ENCODE data around the gene SPTB. TPM values are rescaled to one million over a fixed set of nuclear protein-coding genes. Genes with fewer than 3 reads are reported as not detected.
A peak's percentile ranks its signal among the peaks of the same experiment; 100 is the strongest.

Gene SPTB
- 0.02 to 0.09 TPM in 2 of 3 replicates, not detected in the other for polyA plus RNA-seq
- not detected for polyA plus RNA-seq (2011; ENCODE audit: low read depth)
- under 0.01 TPM in 1 of 2 replicates, not detected in the other for polyA plus RNA-seq (2011; cell fraction: cytosol; rRNA removed)
- 0.05 and 0.06 TPM in 2 replicates for polyA plus RNA-seq (2011; cell fraction: nucleus; rRNA removed)
- polyA plus RNA-seq (2012; ENCODE audit: low replicate concordance): 0.30 and 0.69 TPM in 2 replicates
- polyA minus RNA-seq: 0.13 to 0.95 TPM in 2 of 3 replicates, not detected in the other
- not detected for polyA minus RNA-seq (2011; cell fraction: cytosol; rRNA and poly(A)+ RNA removed)
- polyA minus RNA-seq (2011; cell fraction: nucleus; rRNA and poly(A)+ RNA removed): 0.11 and 0.16 TPM in 2 replicates

GRCh38 chr14:64879635-64880220 lies at the start of gene SPTB:
Gene SPTB (minus strand): TSS chr14:64879907. CDS start chr14:64823094, 56,813 bp downstream.
- Histone ChIP-seq H3K9me1 (ENCODE audit: control insufficient read depth, extremely low read depth, insufficient read depth, low read length) (no peaks in the 10 kb centered on the region), H3K79me2 (ENCODE audit: control insufficient read depth, insufficient read depth, low read length) (no peaks in the 10 kb centered on the region), H2AFZ (ENCODE audit: control insufficient read depth, low read length) (no peak within 1 kb of the TSS), H3K9me3 (ENCODE audit: control insufficient read depth, low read depth, low read length) (no peaks in the 10 kb centered on the region), H3K36me3 (ENCODE audit: control insufficient read depth in 2 of 2, extremely low read depth in 1 of 2, insufficient read depth in 2 of 2, low read length in 2 of 2) (no peaks in the 10 kb centered on the region), H3K27me3 (ENCODE audit: control insufficient read depth, extremely low read depth, insufficient read depth, low read length) (peaks cover 61% of the 10 kb centered on the region), H3K27ac (ENCODE audit: control insufficient read depth, insufficient read depth, low read length) (no peak within 1 kb of the TSS), H3K9ac (ENCODE audit: control insufficient read depth, extremely low read depth, insufficient read depth, low read length) (no peak within 1 kb of the TSS), H3K4me3 (ENCODE audit: control insufficient read depth in 2 of 3, extremely low read depth in 1 of 3, insufficient read depth in 2 of 3, low read depth in 1 of 3, low read length in 3 of 3) (peak within 1 kb of the TSS; percentile 4 to 61 (median 43)), H4K20me1 (ENCODE audit: control insufficient read depth, extremely low read depth, insufficient read depth, low read length) (no peaks in the 10 kb centered on the region), H3K4me1 (ENCODE audit: control insufficient read depth, extremely low read depth, insufficient read depth, low read length) (peaks cover 4% of the 10 kb centered on the region), H3K4me2 (ENCODE audit: control insufficient read depth, extremely low read depth, insufficient read depth, low read depth, low read length) (peak within 1 kb of the TSS; percentile 77)
- TF ChIP-seq EZH2 (IDR thresholded peaks at IDR 0.05; ENCODE audit: low read length) (no peak), CTCF (optimal IDR thresholded peaks at IDR 0.05 in 1 of 3, IDR thresholded peaks at IDR 0.05 in 1 of 3, conservative IDR thresholded peaks at IDR 0.05 in 1 of 3; ENCODE audit: extremely low read depth in 1 of 3, insufficient read depth in 2 of 3, low read length in 3 of 3) (no peak)
- dilution Hi-C loops (cut with MboI; ENCODE audit: extremely low pct_ligation_motif_present, low sequenced_read_pairs): no loop called here
- FAIRE-seq (no peak), DNase-seq (ENCODE audit: low read depth, low spot score) (no peak)

- H3K9ac ChIP-seq (ENCODE audit: control insufficient read depth, extremely low read depth, insufficient read depth, low read length): no peak overlapping the region
- FAIRE-seq: no peak
- no peak overlapping the region for H2AFZ ChIP-seq (ENCODE audit: control insufficient read depth, low read length)
- no peak overlapping the region for H3K4me3 ChIP-seq (ENCODE audit: control insufficient read depth in 2 of 3, extremely low read depth in 1 of 3, insufficient read depth in 2 of 3, low read depth in 1 of 3, low read length in 3 of 3)
- H3K4me1 ChIP-seq (ENCODE audit: control insufficient read depth, extremely low read depth, insufficient read depth, low read length): no peaks in the 10 kb centered on the region
- H3K36me3 ChIP-seq (ENCODE audit: control insufficient read depth in 2 of 2, extremely low read depth in 1 of 2, insufficient read depth in 2 of 2, low read length in 2 of 2): peaks cover 15 to 34% of the 10 kb centered on the region in 2 experiments
- no peak for DNase-seq (ENCODE audit: low read depth, low spot score)
- no peaks in the 10 kb centered on the region for H3K9me3 ChIP-seq (ENCODE audit: control insufficient read depth, low read depth, low read length)
- no peak for TF ChIP-seq CTCF (optimal IDR thresholded peaks at IDR 0.05 in 1 of 3, IDR thresholded peaks at IDR 0.05 in 1 of 3, conservative IDR thresholded peaks at IDR 0.05 in 1 of 3; ENCODE audit: extremely low read depth in 1 of 3, insufficient read depth in 2 of 3, low read length in 3 of 3)
- no peak for TF ChIP-seq EZH2 (IDR thresholded peaks at IDR 0.05; ENCODE audit: low read length)
- H3K27ac ChIP-seq (ENCODE audit: control insufficient read depth, insufficient read depth, low read length): no peak overlapping the region
- H4K20me1 ChIP-seq (ENCODE audit: control insufficient read depth, extremely low read depth, insufficient read depth, low read length): no peaks in the 10 kb centered on the region
- no peak overlapping the region for H3K4me2 ChIP-seq (ENCODE audit: control insufficient read depth, extremely low read depth, insufficient read depth, low read depth, low read length)
- no peaks in the 10 kb centered on the region for H3K27me3 ChIP-seq (ENCODE audit: control insufficient read depth, extremely low read depth, insufficient read depth, low read length)
- no peaks in the 10 kb centered on the region for H3K9me1 ChIP-seq (ENCODE audit: control insufficient read depth, extremely low read depth, insufficient read depth, low read length)
- dilution Hi-C loops (cut with MboI; ENCODE audit: extremely low pct_ligation_motif_present, low sequenced_read_pairs): no loop called here
- peaks cover 2% of the 10 kb centered on the region for H3K79me2 ChIP-seq (ENCODE audit: control insufficient read depth, insufficient read depth, low read length)
Measured at GRCh38 chr14:64929014-64929359, 49.3 kb upstream of the SPTB start.

Measured in keratinocyte (primary cell).